ENCODE data around the gene TMEM151A.

The TMEM151A gene

GRCh38 chr11:66283461-66284105 is 8.1 kb upstream of the TMEM151A start:
- ATAC-seq (no peak), DNase-seq (no peak)

- no peak for DNase-seq
- no peak for ATAC-seq
Measured at GRCh38 chr11:66284526-66285078, 7.1 kb upstream of the TMEM151A start.

- no peak for ATAC-seq
- no peak for DNase-seq
Measured at GRCh38 chr11:66285250-66285947, 6.3 kb upstream of the TMEM151A start.

- no peak for ATAC-seq
- DNase-seq, result no peak
Measured at GRCh38 chr11:66286699-66287098, 5.0 kb upstream of the TMEM151A start.

GRCh38 chr11:66287211-66287888 is 4.3 kb upstream of the TMEM151A start:
- ATAC-seq (no peak), DNase-seq (no peak)

GRCh38 chr11:66287889-66288670 is 3.6 kb upstream of the TMEM151A start:
- no peak for DNase-seq
- no peak for ATAC-seq

GRCh38 chr11:66288671-66289547 is 2.8 kb upstream of the TMEM151A start, which contains the start of gene YIF1A:
TSS of gene YIF1A (minus strand) at chr11:66289143. CDS start at chr11:66288985, 158 bp downstream.
- peak; percentile 96 for ATAC-seq

GRCh38 chr11:66289548-66290329 is 2.0 kb upstream of the TMEM151A start:
- ATAC-seq (peak; percentile 70), DNase-seq (peak; percentile 87)

More at GRCh38 chr11:66288671-66289547, 2.8 kb upstream of the TMEM151A start, which contains the start of gene YIF1A:
- peak; percentile 98 for DNase-seq

GRCh38 chr11:66290330-66290621 is 1.4 kb upstream of the TMEM151A start:
- ATAC-seq, result no peak
- DNase-seq, result no peak

- no peak for DNase-seq
- ATAC-seq, result no peak
Measured at GRCh38 chr11:66291303-66291705, 390 bp upstream of the TMEM151A start.

GRCh38 chr11:66292543-66293332 is 1.0 kb downstream of the TMEM151A start:
- ATAC-seq, result no peak
- no peak for DNase-seq

GRCh38 chr11:66293352-66293751 is 1.7 kb downstream of the TMEM151A start:
- ATAC-seq (no peak), DNase-seq (no peak)

- ATAC-seq (no peak), DNase-seq (no peak)
Measured at GRCh38 chr11:66293777-66294625, 2.3 kb downstream of the TMEM151A start.

- ATAC-seq (no peak), DNase-seq (no peak)
Measured at GRCh38 chr11:66294626-66295620, 3.2 kb downstream of the TMEM151A start.

- DNase-seq (no peak), ATAC-seq (no peak)
Measured at GRCh38 chr11:66297610-66298009, 5.9 kb downstream of the TMEM151A start.

- ATAC-seq (no peak), DNase-seq (no peak)
Measured at GRCh38 chr11:66299186-66299585, 7.5 kb downstream of the TMEM151A start.

GRCh38 chr11:66302656-66303055 is 11.0 kb downstream of the TMEM151A start:
- ATAC-seq (no peak), DNase-seq (no peak)

Measured in stimulated activated naive CD8-positive, alpha-beta T cell treated with anti-CD3 and anti-CD28 coated beads, Interleukin-15, Interleukin-2, amounts not matched to agents 100 U/mL and 50 U/mL, for 24 hours (primary cell).